T-helper 2 cell treated with Interferon-gamma antibody and Interleukin-4, amounts not matched to agents 5 μg/mL and 100 μg/mL, for 36 hours (primary cell): Measurements from ENCODE around the gene PBX1.
A peak's percentile ranks its signal among the peaks of the same experiment; 100 is the strongest.

Experiments
- DNase-seq: peaks from one replicate; pipeline ENCODE4 v3.0.0; 2021; ENCODE audit warnings: low spot score
- H3K27ac Mint-ChIP-seq: one replicate; pipeline ENCODE4 v1.8.0; 2021; ENCODE audit warnings: mild to moderate bottlenecking, mixed read lengths
- H3K27me3 Mint-ChIP-seq: one replicate; pipeline ENCODE4 v1.8.0; 2021; ENCODE audit warnings: low read depth, mixed read lengths
- H3K36me3 Mint-ChIP-seq: one replicate; pipeline ENCODE4 v1.8.0; 2021; ENCODE audit warnings: low read depth, mixed read lengths
- H3K4me1 Mint-ChIP-seq: one replicate; pipeline ENCODE4 v1.8.0; 2021; ENCODE audit warnings: low read depth, mixed read lengths
- H3K4me3 Mint-ChIP-seq: one replicate; pipeline ENCODE4 v1.8.0; 2022; ENCODE audit warnings: mild to moderate bottlenecking, moderate library complexity, mixed read lengths
- H3K9me3 Mint-ChIP-seq: one replicate; pipeline ENCODE4 v1.8.0; 2021; ENCODE audit warnings: mixed read lengths

The PBX1 gene

GRCh38 chr1:164560121-164560541 lies 1.1 kb downstream of the PBX1 start:
- Mint-ChIP-seq H3K4me1 (peaks cover 4% of the 10 kb centered on the region), H3K27me3 (peaks cover 27% of the 10 kb centered on the region), H3K36me3 (no peaks in the 10 kb centered on the region), H3K27ac (no peak overlapping the region), H3K9me3 (no peaks in the 10 kb centered on the region), H3K4me3 (peak overlapping the region; percentile 70)
- no peak for DNase-seq

DNA sequence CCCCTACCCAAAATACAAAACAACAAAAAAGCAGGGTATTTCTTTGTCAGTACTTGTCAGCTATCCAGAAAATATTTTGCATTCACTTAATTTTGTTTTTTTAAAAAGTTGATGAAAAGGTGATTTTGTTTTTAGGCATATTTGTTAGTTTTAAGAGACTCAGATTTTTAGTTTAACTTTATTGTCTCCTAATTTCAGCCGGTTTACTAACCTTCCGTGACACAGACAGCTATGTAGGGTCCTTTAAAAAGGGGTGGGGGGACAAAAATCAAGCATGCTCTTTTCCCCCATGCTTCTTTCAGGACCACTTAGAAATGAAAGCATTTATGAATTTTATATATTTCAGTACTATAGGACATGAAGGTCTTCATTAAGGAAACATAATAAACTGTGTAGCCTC lies 1.6 kb downstream of the PBX1 start:
- Mint-ChIP-seq H3K36me3 (no peaks in the 10 kb centered on the region), H3K27ac (no peak overlapping the region), H3K9me3 (no peaks in the 10 kb centered on the region), H3K27me3 (peaks cover 27% of the 10 kb centered on the region), H3K4me1 (peaks cover 4% of the 10 kb centered on the region), H3K4me3 (peak overlapping the region; percentile 24)
- DNase-seq = no peak

DNA sequence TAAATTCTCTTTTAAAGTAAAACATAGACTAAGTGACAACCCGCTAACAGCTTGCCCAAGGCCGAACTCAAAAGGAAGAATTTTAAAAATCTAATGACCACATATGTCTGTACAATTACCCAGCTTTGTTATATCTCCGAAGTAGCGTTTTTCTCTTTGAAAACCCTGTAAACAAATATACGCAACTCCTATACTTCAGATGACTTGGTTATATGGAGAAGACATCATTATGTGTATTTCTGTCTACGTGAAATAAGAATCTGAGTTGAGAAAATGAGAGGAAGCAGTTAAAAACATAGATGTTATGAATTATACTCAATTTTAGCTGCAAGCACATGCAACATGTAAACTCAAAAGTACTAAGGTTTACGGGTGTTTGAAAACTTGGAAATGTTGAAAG lies 2.0 kb downstream of the PBX1 start:
- no peak overlapping the region for H3K4me3 Mint-ChIP-seq
- H3K27me3 Mint-ChIP-seq = peaks cover 27% of the 10 kb centered on the region
- DNase-seq = no peak
- peaks cover 4% of the 10 kb centered on the region for H3K4me1 Mint-ChIP-seq
- H3K27ac Mint-ChIP-seq = no peak overlapping the region
- H3K9me3 Mint-ChIP-seq = no peaks in the 10 kb centered on the region
- no peaks in the 10 kb centered on the region for H3K36me3 Mint-ChIP-seq

DNA sequence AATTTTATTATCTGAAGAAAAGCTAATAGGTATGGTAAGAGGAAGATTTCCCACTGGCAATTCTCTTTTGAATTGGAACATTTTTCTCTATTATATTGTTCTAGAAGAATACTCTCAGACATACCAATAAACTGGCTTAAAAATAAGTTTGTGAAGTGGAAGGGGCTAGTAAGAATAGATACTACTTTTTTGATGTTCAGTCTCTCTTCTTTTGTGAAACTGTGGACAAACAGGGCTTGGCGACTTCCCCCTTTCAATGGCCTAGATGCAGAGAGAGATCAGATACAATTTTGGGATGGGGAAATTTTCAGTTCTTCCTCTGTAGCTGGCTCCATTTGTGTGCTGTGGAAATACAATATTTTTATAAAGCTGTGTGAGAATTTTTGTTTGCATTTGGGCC lies 2.5 kb downstream of the PBX1 start:
- Mint-ChIP-seq H3K27ac (no peak overlapping the region), H3K4me3 (no peak overlapping the region), H3K36me3 (no peaks in the 10 kb centered on the region), H3K4me1 (peaks cover 4% of the 10 kb centered on the region), H3K27me3 (peaks cover 27% of the 10 kb centered on the region), H3K9me3 (no peaks in the 10 kb centered on the region)
- DNase-seq = no peak

DNA sequence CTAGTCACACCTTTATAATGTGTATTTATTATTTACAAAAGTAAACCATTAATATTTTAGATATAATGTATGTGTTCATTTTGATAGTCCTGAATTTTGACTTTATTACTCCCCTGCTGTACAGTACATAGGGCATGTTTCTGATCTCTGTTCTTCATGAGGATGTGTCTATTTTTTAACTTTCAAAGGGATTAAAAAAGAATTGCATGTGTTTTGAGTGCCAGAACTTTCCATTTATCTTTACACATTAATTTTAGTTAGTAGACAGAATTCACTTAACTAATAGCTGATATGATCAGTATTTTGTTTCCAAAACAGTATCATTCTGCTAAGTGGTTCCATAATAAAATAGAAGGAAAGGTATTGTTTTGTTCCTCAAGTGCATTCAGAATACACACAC lies 3.1 kb downstream of the PBX1 start:
- Mint-ChIP-seq H3K27ac (no peak overlapping the region), H3K9me3 (no peaks in the 10 kb centered on the region), H3K36me3 (no peaks in the 10 kb centered on the region), H3K27me3 (peaks cover 27% of the 10 kb centered on the region), H3K4me1 (peaks cover 4% of the 10 kb centered on the region), H3K4me3 (no peak overlapping the region)
- DNase-seq = no peak

- Mint-ChIP-seq H3K36me3 (no peaks in the 10 kb centered on the region), H3K9me3 (no peaks in the 10 kb centered on the region), H3K4me3 (no peak overlapping the region), H3K4me1 (peaks cover 4% of the 10 kb centered on the region), H3K27ac (no peak overlapping the region), H3K27me3 (peaks cover 27% of the 10 kb centered on the region)
- no peak for DNase-seq
Observed at GRCh38 chr1:164562511-164562910, 3.5 kb downstream of the PBX1 start.

GRCh38 chr1:164562947-164563520 lies 4.0 kb downstream of the PBX1 start:
- Mint-ChIP-seq H3K27me3 (peaks cover 27% of the 10 kb centered on the region), H3K4me1 (peaks cover 4% of the 10 kb centered on the region), H3K4me3 (no peak overlapping the region), H3K27ac (no peak overlapping the region), H3K36me3 (no peaks in the 10 kb centered on the region), H3K9me3 (no peaks in the 10 kb centered on the region)
- no peak for DNase-seq

GRCh38 chr1:164563721-164564360 lies 4.9 kb downstream of the PBX1 start:
- no peak overlapping the region for H3K27ac Mint-ChIP-seq

DNA sequence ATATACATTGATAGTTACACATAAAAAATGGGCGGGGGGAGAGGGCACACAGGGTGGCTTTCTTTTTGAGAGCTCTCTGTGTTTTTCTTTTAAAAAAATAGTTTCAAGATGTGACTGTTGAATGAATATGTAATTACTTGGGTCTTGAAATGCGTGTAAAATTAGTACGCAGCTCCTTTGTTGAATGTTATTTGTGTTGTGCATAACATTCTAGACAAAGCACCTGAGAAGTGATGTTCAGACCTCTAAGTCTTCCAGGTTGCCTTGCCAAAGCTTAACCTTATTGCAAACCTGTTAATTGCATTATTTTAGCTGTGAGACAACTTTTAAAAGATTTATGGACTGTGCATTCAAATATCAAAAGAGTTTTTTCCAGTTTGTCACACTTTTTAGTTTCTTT lies 5.4 kb downstream of the PBX1 start:
- no peak overlapping the region for H3K4me3 Mint-ChIP-seq
- H3K4me1 Mint-ChIP-seq = peaks cover 3% of the 10 kb centered on the region
- no peaks in the 10 kb centered on the region for H3K36me3 Mint-ChIP-seq
- no peak for DNase-seq
- H3K27me3 Mint-ChIP-seq = peaks cover 21% of the 10 kb centered on the region
- no peak overlapping the region for H3K27ac Mint-ChIP-seq
- no peaks in the 10 kb centered on the region for H3K9me3 Mint-ChIP-seq

More at GRCh38 chr1:164563721-164564360, 4.9 kb downstream of the PBX1 start:
- Mint-ChIP-seq H3K4me3 (no peak overlapping the region), H3K4me1 (peaks cover 3% of the 10 kb centered on the region), H3K9me3 (no peaks in the 10 kb centered on the region), H3K36me3 (no peaks in the 10 kb centered on the region), H3K27me3 (peaks cover 21% of the 10 kb centered on the region)
- DNase-seq = no peak

- Mint-ChIP-seq H3K27me3 (peaks cover 13% of the 10 kb centered on the region), H3K27ac (no peak overlapping the region), H3K36me3 (no peaks in the 10 kb centered on the region), H3K9me3 (no peaks in the 10 kb centered on the region), H3K4me1 (no peaks in the 10 kb centered on the region), H3K4me3 (no peak overlapping the region)
- DNase-seq = no peak
Observed at GRCh38 chr1:164565357-164565756, 6.4 kb downstream of the PBX1 start.

GRCh38 chr1:164567774-164568173 lies 8.8 kb downstream of the PBX1 start:
- Mint-ChIP-seq H3K4me3 (no peak overlapping the region), H3K9me3 (no peaks in the 10 kb centered on the region), H3K36me3 (no peaks in the 10 kb centered on the region), H3K27me3 (no peaks in the 10 kb centered on the region), H3K27ac (no peak overlapping the region), H3K4me1 (no peaks in the 10 kb centered on the region)
- no peak for DNase-seq

- Mint-ChIP-seq H3K4me1 (no peaks in the 10 kb centered on the region), H3K36me3 (no peaks in the 10 kb centered on the region), H3K27ac (no peak overlapping the region), H3K27me3 (no peaks in the 10 kb centered on the region), H3K9me3 (no peaks in the 10 kb centered on the region), H3K4me3 (no peak overlapping the region)
- no peak for DNase-seq
Observed at GRCh38 chr1:164569241-164569640, 10.3 kb downstream of the PBX1 start.

- H3K27me3 Mint-ChIP-seq = no peaks in the 10 kb centered on the region
- no peak overlapping the region for H3K4me3 Mint-ChIP-seq
- no peaks in the 10 kb centered on the region for H3K36me3 Mint-ChIP-seq
- no peaks in the 10 kb centered on the region for H3K4me1 Mint-ChIP-seq
- no peaks in the 10 kb centered on the region for H3K9me3 Mint-ChIP-seq
- no peak overlapping the region for H3K27ac Mint-ChIP-seq
- no peak for DNase-seq
Observed at GRCh38 chr1:164569866-164570265, 10.9 kb downstream of the PBX1 start.

DNA sequence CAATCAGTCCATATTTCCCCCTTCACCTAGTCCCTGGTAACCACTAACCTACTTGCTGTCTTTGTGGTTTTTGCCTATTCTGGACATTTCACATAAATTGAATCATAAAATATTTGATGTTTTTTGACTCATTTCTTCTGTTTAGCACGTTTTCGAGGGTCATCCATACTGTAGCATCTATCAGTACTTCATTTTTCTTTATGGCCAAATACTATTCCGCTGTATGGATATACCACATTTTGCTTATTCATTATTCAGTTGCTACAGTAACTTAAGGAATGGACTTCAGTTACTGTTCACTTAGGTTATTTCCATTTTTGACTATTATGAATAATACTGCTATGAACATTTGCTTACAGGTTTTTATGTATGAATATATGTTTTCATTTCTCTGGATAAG lies 12.3 kb downstream of the PBX1 start:
- Mint-ChIP-seq H3K4me1 (no peaks in the 10 kb centered on the region), H3K4me3 (no peak overlapping the region), H3K36me3 (no peaks in the 10 kb centered on the region), H3K9me3 (no peaks in the 10 kb centered on the region), H3K27me3 (no peaks in the 10 kb centered on the region), H3K27ac (no peak overlapping the region)
- DNase-seq = no peak

GRCh38 chr1:164575356-164575886 lies 16.4 kb downstream of the PBX1 start:
- no peaks in the 10 kb centered on the region for H3K4me1 Mint-ChIP-seq
- no peaks in the 10 kb centered on the region for H3K27me3 Mint-ChIP-seq
- H3K4me3 Mint-ChIP-seq = no peak overlapping the region
- no peak for DNase-seq
- H3K36me3 Mint-ChIP-seq = no peaks in the 10 kb centered on the region
- H3K27ac Mint-ChIP-seq = no peak overlapping the region
- H3K9me3 Mint-ChIP-seq = no peaks in the 10 kb centered on the region
